Mammary epithelial cell (primary cell): ENCODE results near the gene FRA10AC1.

Source experiments
- EZH2 ChIP-seq: IDR thresholded peaks from 2 replicates; pipeline ENCODE4 v1.6.1; 2012; ENCODE audit warnings: low read length, inconsistent platforms, borderline replicate concordance
- TF ChIP-seq, protein P1 (sequence below), 2 donors: IDR thresholded peaks in 1 of 2; conservative IDR thresholded peaks in 1 of 2; 2 replicates each; pipeline ENCODE4 v1.5.1; 2011 to 2012; ENCODE audit warnings: inconsistent platforms in 2 of 2, low read length in 2 of 2, mild to moderate bottlenecking in 2 of 2, control low read depth in 1 of 2, low read depth in 1 of 2; ENCODE audit not compliant: insufficient read depth in 1 of 2; ENCODE audit errors: extremely low read depth in 1 of 2

DNA sequence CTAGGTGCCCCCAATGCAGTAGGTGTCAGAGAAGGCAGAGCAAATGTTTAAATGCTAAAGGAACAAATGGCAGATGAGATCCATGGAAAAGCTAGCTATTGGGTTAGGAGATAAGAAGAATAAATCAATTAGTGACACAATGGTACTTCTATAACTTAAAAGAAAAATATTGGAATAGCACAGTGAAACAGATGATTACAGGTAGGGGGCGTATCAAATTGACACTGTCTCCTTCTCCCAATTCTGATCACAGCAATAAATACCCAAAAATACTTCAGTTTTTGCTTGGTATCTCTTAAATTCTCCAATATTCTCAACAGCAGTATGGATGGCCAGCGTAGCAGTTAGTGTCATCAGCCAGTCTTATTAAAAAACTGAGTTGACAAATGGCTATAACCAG lies 5.2 kb downstream of the FRA10AC1 start:
- TF ChIP-seq, protein P1, sequence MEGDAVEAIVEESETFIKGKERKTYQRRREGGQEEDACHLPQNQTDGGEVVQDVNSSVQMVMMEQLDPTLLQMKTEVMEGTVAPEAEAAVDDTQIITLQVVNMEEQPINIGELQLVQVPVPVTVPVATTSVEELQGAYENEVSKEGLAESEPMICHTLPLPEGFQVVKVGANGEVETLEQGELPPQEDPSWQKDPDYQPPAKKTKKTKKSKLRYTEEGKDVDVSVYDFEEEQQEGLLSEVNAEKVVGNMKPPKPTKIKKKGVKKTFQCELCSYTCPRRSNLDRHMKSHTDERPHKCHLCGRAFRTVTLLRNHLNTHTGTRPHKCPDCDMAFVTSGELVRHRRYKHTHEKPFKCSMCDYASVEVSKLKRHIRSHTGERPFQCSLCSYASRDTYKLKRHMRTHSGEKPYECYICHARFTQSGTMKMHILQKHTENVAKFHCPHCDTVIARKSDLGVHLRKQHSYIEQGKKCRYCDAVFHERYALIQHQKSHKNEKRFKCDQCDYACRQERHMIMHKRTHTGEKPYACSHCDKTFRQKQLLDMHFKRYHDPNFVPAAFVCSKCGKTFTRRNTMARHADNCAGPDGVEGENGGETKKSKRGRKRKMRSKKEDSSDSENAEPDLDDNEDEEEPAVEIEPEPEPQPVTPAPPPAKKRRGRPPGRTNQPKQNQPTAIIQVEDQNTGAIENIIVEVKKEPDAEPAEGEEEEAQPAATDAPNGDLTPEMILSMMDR (conservative IDR thresholded peaks at IDR 0.05 in 1 of 2, IDR thresholded peaks at IDR 0.05 in 1 of 2; ENCODE audit: extremely low read depth in 1 of 2, insufficient read depth in 1 of 2, low read depth in 1 of 2, low read length in 2 of 2): peak; percentile 9 to 21
- TF ChIP-seq EZH2: no peak
